NCI-H1436 (cell line): ENCODE results near the gene ACACA.
"Not testable (repeated sequence)": the region's sequence is repeated elsewhere in the genome, so short reads cannot be mapped to it uniquely, and the experiment has no call there.

Experiments
- DNase-seq: peaks from one replicate; lab custom pipeline; 2025; lab: John Stamatoyannopoulos, UW

The ACACA gene

GRCh38 chr17:37406635-37407461 is at the start of gene ACACA, which contains the start of gene TADA2A:
ACACA (minus strand) TSS chr17:37406836; CDS start chr17:37406299, 537 bp downstream.
TADA2A (plus strand) TSS chr17:37406886; CDS start chr17:37411366, 4,480 bp downstream.
- peak; percentile 85 for DNase-seq

GRCh38 chr17:37450112-37450511 is 43.5 kb upstream of the ACACA start:
- no peak for DNase-seq

GRCh38 chr17:37447641-37448040 is 41.0 kb upstream of the ACACA start:
- DNase-seq, result no peak

GRCh38 chr17:37446027-37446426 is 39.4 kb upstream of the ACACA start:
- DNase-seq, result no peak

GRCh38 chr17:37441369-37442014 is 34.9 kb upstream of the ACACA start:
- not testable (repeated sequence) for DNase-seq

GRCh38 chr17:37440424-37440823 is 33.8 kb upstream of the ACACA start:
- DNase-seq, result no peak

- DNase-seq, result no peak
Observed at GRCh38 chr17:37438141-37438540, 31.5 kb upstream of the ACACA start.

- DNase-seq, result no peak
Observed at GRCh38 chr17:37432671-37433070, 26.0 kb upstream of the ACACA start.

GRCh38 chr17:37430051-37430627 is 23.5 kb upstream of the ACACA start:
- no peak for DNase-seq

GRCh38 chr17:37429453-37429852 is 22.8 kb upstream of the ACACA start:
- no peak for DNase-seq

GRCh38 chr17:37429039-37429438 is 22.4 kb upstream of the ACACA start:
- DNase-seq, result no peak

GRCh38 chr17:37425268-37425667 is 18.6 kb upstream of the ACACA start:
- no peak for DNase-seq

GRCh38 chr17:37422971-37423625 is 16.5 kb upstream of the ACACA start:
- no peak for DNase-seq

- no peak for DNase-seq
Observed at GRCh38 chr17:37417852-37418251, 11.2 kb upstream of the ACACA start.

GRCh38 chr17:37413875-37414519 is 7.4 kb upstream of the ACACA start:
- DNase-seq, result no peak

- no peak for DNase-seq
Observed at GRCh38 chr17:37410357-37410756, 3.7 kb upstream of the ACACA start.

- not testable (repeated sequence) for DNase-seq
Observed at GRCh38 chr17:37408145-37408479, 1.5 kb upstream of the ACACA start.

- no peak for DNase-seq
Observed at GRCh38 chr17:37405955-37406634, 541 bp downstream of the ACACA start.

GRCh38 chr17:37405522-37405921 is 1.1 kb downstream of the ACACA start:
- DNase-seq, result not testable (repeated sequence)

GRCh38 chr17:37400505-37400904 is 6.1 kb downstream of the ACACA start:
- DNase-seq, result no peak

- DNase-seq, result no peak
Observed at GRCh38 chr17:37399265-37399803, 7.3 kb downstream of the ACACA start.
